H1 (cell line): ENCODE results near the gene ZFAND3.

Experiments
- ATF3 ChIP-seq: IDR thresholded peaks from 2 replicates; pipeline ENCODE4 v1.6.1; 2011; ENCODE audit warnings: low read depth, mild to moderate bottlenecking, low read length; ENCODE audit not compliant: insufficient read depth
- CTCF ChIP-seq, 3 experiments: IDR thresholded peaks; 1 replicate in 2 of 3; 2 replicates in 1 of 3; pipeline versions ENCODE4 v1.5.1 to v1.6.1; 2011; ENCODE audit warnings: low read length in 3 of 3, mild to moderate bottlenecking in 3 of 3, inconsistent platforms in 2 of 3, low read depth in 1 of 3, moderate library complexity in 1 of 3; ENCODE audit not compliant: insufficient read depth in 1 of 3; ENCODE audit errors: control extremely low read depth in 1 of 3
- E2F6 ChIP-seq: IDR thresholded peaks from 2 replicates; pipeline ENCODE4 v1.6.1; 2012; ENCODE audit warnings: inconsistent platforms
- EP300 ChIP-seq, 2 experiments: IDR thresholded peaks; 1 replicate in 1 of 2; 2 replicates in 1 of 2; pipeline ENCODE4 v1.6.1; 2011 to 2012; ENCODE audit warnings: low read depth in 2 of 2, low read length in 2 of 2, mild to moderate bottlenecking in 2 of 2, borderline replicate concordance in 1 of 2, inconsistent platforms in 1 of 2, moderate library complexity in 1 of 2
- EZH2 ChIP-seq: fragments of 200-600 bp; sonication (generic); IDR thresholded peaks from 2 replicates; pipeline ENCODE4 v1.7.1; 2012; ENCODE audit warnings: low read depth, mild to moderate bottlenecking, moderate library complexity, low read length, inconsistent platforms; ENCODE audit not compliant: severe bottlenecking
- KDM4A ChIP-seq: IDR thresholded peaks from one replicate; pipeline ENCODE4 v1.7.1; 2012; ENCODE audit warnings: low read depth, mild to moderate bottlenecking, moderate library complexity, low read length, inconsistent platforms; ENCODE audit not compliant: severe bottlenecking
- MAX ChIP-seq: IDR thresholded peaks from 2 replicates; pipeline ENCODE4 v1.6.1; 2012; ENCODE audit warnings: inconsistent platforms
- PHF8 ChIP-seq: fragments of 200-600 bp; sonication (generic); conservative IDR thresholded peaks from 2 replicates; pipeline ENCODE4 v1.7.1; 2012; ENCODE audit warnings: low read depth, mild to moderate bottlenecking, inconsistent platforms, low read length, moderate library complexity
- POLR2A ChIP-seq, 2 experiments: IDR thresholded peaks; 1 replicate in 1 of 2; 2 replicates in 1 of 2; pipeline ENCODE4 v1.6.1; 2011; ENCODE audit warnings: low read depth in 2 of 2, low read length in 2 of 2, mild to moderate bottlenecking in 2 of 2; ENCODE audit errors: control extremely low read depth in 1 of 2
- RAD21 ChIP-seq, 2 experiments: IDR thresholded peaks in 1 of 2; conservative IDR thresholded peaks in 1 of 2; 2 replicates each; pipeline ENCODE4 v1.6.1; 2011; ENCODE audit warnings: low read depth in 2 of 2, low read length in 2 of 2, improper control_type of control experiment in 1 of 2, inconsistent platforms in 1 of 2, mild to moderate bottlenecking in 1 of 2, moderate library complexity in 1 of 2
- RFX5 ChIP-seq: IDR thresholded peaks from 2 replicates; pipeline ENCODE4 v1.6.1; 2011; ENCODE audit warnings: low read depth, low read length, improper control_type of control experiment, borderline replicate concordance
- SAP30 ChIP-seq: fragments of 300-600 bp; sonication (generic); IDR thresholded peaks from 2 replicates; pipeline ENCODE4 v1.7.1; 2012; ENCODE audit warnings: low read length, moderate library complexity, mild to moderate bottlenecking, inconsistent platforms; ENCODE audit not compliant: insufficient read depth, insufficient replicate concordance
- SP4 ChIP-seq: IDR thresholded peaks from 2 replicates; pipeline ENCODE4 v1.6.1; 2012; ENCODE audit warnings: low read length, inconsistent platforms
- TAF1 ChIP-seq: IDR thresholded peaks from 2 replicates; pipeline ENCODE4 v1.6.1; 2011; ENCODE audit warnings: mild to moderate bottlenecking, low read depth, low read length

- no peak for TF ChIP-seq RAD21 (IDR thresholded peaks at IDR 0.05 in 1 of 2, conservative IDR thresholded peaks at IDR 0.05 in 1 of 2; ENCODE audit: low read depth in 2 of 2, low read length in 2 of 2)
- no peak for TF ChIP-seq CTCF (IDR thresholded peaks at IDR 0.05; ENCODE audit: control extremely low read depth in 1 of 3, insufficient read depth in 1 of 3, low read depth in 1 of 3, low read length in 3 of 3)
- no peak for TF ChIP-seq EZH2
- no peak for TF ChIP-seq POLR2A (IDR thresholded peaks at IDR 0.05; ENCODE audit: control extremely low read depth in 1 of 2, low read depth in 2 of 2, low read length in 2 of 2)
- no peak for TF ChIP-seq E2F6
- no peak for TF ChIP-seq SP4
- no peak for TF ChIP-seq ATF3
- TF ChIP-seq SAP30, result no peak
- no peak for TF ChIP-seq EP300 (IDR thresholded peaks at IDR 0.05; ENCODE audit: borderline replicate concordance in 1 of 2, low read depth in 2 of 2, low read length in 2 of 2)
- TF ChIP-seq RFX5, result no peak
- no peak for TF ChIP-seq MAX
- TF ChIP-seq PHF8, result no peak
- TF ChIP-seq TAF1, result no peak
- no peak for TF ChIP-seq KDM4A
These were observed 371.9 kb downstream of the ZFAND3 start for GRCh38 chr6:38191418-38191817.
